Mesendoderm (in vitro differentiated cells): ENCODE data around the gene PDCD2L.

ENCODE experiments used
- DNase-seq: peaks from one replicate; pipeline ENCODE4 v3.0.0; 2013
- H2AK5ac ChIP-seq: 2 replicates; pipeline ENCODE4 v1.6.1; 2013; ENCODE audit warnings: low read length, inconsistent platforms
- H2BK120ac ChIP-seq: 2 replicates; pipeline ENCODE4 v1.6.1; 2013; ENCODE audit warnings: low read depth, mild to moderate bottlenecking, low read length, moderate library complexity, mixed read lengths
- H2BK15ac ChIP-seq: replicated peaks from 2 replicates; pipeline ENCODE4 v1.6.1; 2013; ENCODE audit warnings: low read depth, mild to moderate bottlenecking, moderate library complexity
- H2BK5ac ChIP-seq: 2 replicates; pipeline ENCODE4 v1.6.1; 2013; ENCODE audit warnings: low read length, inconsistent platforms
- H3K18ac ChIP-seq: 2 replicates; pipeline ENCODE4 v1.6.1; 2013; ENCODE audit warnings: mild to moderate bottlenecking, low read length, mixed read lengths
- H3K23ac ChIP-seq: one replicate; pipeline ENCODE4 v1.6.1; 2013; ENCODE audit warnings: low read length
- H3K27ac ChIP-seq: 2 replicates; pipeline ENCODE4 v1.5.1; 2013; ENCODE audit warnings: low read depth, mild to moderate bottlenecking, inconsistent platforms, low read length, moderate library complexity
- H3K27me3 ChIP-seq: 2 replicates; pipeline ENCODE4 v1.6.1; 2013; ENCODE audit warnings: low read length, control low read depth, mild to moderate bottlenecking, inconsistent platforms; ENCODE audit not compliant: insufficient read depth, poor library complexity
- H3K36me3 ChIP-seq: 2 replicates; pipeline ENCODE4 v1.6.1; 2013; ENCODE audit warnings: low read length, inconsistent platforms; ENCODE audit not compliant: control insufficient read depth, insufficient read depth
- H3K4ac ChIP-seq: one replicate; pipeline ENCODE4 v1.6.1; 2013; ENCODE audit warnings: low read depth, mild to moderate bottlenecking, low read length, moderate library complexity
- H3K4me1 ChIP-seq: 2 replicates; pipeline ENCODE4 v1.6.1; 2013; ENCODE audit warnings: low read depth, low read length, inconsistent platforms; ENCODE audit not compliant: control insufficient read depth
- H3K4me2 ChIP-seq: 2 replicates; pipeline ENCODE4 v1.6.1; 2013; ENCODE audit warnings: low read length
- H3K4me3 ChIP-seq: 2 replicates; pipeline ENCODE4 v1.5.1; 2013; ENCODE audit warnings: mild to moderate bottlenecking, low read length
- H3K56ac ChIP-seq: one replicate; pipeline ENCODE4 v1.6.1; 2013; ENCODE audit warnings: low read length
- H3K79me1 ChIP-seq: 2 replicates; pipeline ENCODE4 v1.6.1; 2013; ENCODE audit warnings: low read length, inconsistent platforms
- H3K79me2 ChIP-seq: 2 replicates; pipeline ENCODE4 v1.6.1; 2013; ENCODE audit warnings: mild to moderate bottlenecking, low read length; ENCODE audit not compliant: control insufficient read depth, insufficient read depth
- H3K9ac ChIP-seq: 2 replicates; pipeline ENCODE4 v1.6.1; 2013; ENCODE audit warnings: low read length, inconsistent platforms
- H4K5ac ChIP-seq: one replicate; pipeline ENCODE4 v1.6.1; 2013; ENCODE audit warnings: low read length
- H4K8ac ChIP-seq: one replicate; pipeline ENCODE4 v1.6.1; 2013; ENCODE audit warnings: low read depth, mild to moderate bottlenecking, control low read depth, low read length, moderate library complexity
- WGBS: extraction: QIAGEN DNeasy Blood & Tissue Kit; methylation state at CpG from one replicate; pipeline ENCODE4 v1.1.7; 2013; ENCODE audit warnings: low lambda C conversion rate, missing lambda C conversion rate; ENCODE audit not compliant: insufficient coverage; ENCODE audit errors: extremely low coverage; 5-methylcytosine and 5-hydroxymethylcytosine counted together

Gene PDCD2L

DNA sequence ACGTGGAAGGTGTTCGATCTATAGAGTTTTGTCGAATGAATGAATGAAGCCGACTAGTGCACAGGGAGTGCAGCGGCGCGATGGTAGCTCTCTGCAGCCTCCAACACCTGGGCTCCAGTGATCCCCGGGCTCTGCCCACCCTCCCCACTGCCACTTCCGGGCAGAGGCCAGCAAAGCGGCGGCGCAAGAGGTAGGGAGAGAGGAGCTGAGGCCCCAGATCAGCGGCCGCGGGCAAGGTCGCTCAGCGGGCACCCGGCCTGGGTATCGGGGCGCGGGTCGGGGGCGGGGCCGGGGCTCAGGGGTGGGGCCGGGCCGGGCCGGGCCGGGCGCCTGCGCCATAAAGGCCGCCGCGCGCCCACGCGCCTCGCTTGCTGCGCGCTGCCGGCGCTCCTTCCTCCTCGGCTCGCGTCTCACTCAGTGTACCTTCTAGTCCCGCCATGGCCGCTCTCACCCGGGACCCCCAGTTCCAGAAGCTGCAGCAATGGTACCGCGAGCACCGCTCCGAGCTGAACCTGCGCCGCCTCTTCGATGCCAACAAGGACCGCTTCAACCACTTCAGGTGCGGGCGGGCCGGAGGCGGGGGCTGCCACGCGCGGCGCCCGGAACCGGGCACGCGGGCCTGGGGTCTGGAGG lies 39.3 kb upstream of the PDCD2L start, which contains the start of gene GPI:
GPI (plus strand) TSS at position 367 of the 633 bp plus-strand sequence; CDS start at position 438, 71 bp downstream.
- H3K9ac ChIP-seq: peak within 1 kb of the TSS; percentile 91
- peaks cover 8% of the 10 kb centered on the region for H3K79me2 ChIP-seq
- H2AK5ac ChIP-seq: no peak within 1 kb of the TSS
- peak within 1 kb of the TSS; percentile 96 for H3K18ac ChIP-seq
- no peak within 1 kb of the TSS for H4K8ac ChIP-seq
- H2BK120ac ChIP-seq: no peak within 1 kb of the TSS
- peak within 1 kb of the TSS; percentile 93 for H3K56ac ChIP-seq
- peaks cover 4% of the 10 kb centered on the region for H3K36me3 ChIP-seq
- no peaks in the 10 kb centered on the region for H3K27me3 ChIP-seq
- H2BK15ac ChIP-seq: no peak within 1 kb of the TSS
- peaks cover 10% of the 10 kb centered on the region for H3K79me1 ChIP-seq
- H3K4me3 ChIP-seq: peak within 1 kb of the TSS; percentile 91
- peak within 1 kb of the TSS; percentile 87 for H3K4ac ChIP-seq
- WGBS: no CpG with 5 or more reads among the region's 67 CpGs
- DNase-seq: peak; percentile 45
- H4K5ac ChIP-seq: no peak within 1 kb of the TSS
- H2BK5ac ChIP-seq: no peak within 1 kb of the TSS
- H3K4me1 ChIP-seq: peaks cover 5% of the 10 kb centered on the region
- H3K4me2 ChIP-seq: peak within 1 kb of the TSS; percentile 88
- H3K27ac ChIP-seq: no peak within 1 kb of the TSS
- peak within 1 kb of the TSS; percentile 89 for H3K23ac ChIP-seq

- Histone ChIP-seq H3K18ac (peak overlapping the region; percentile 96), H3K4me2 (peak overlapping the region; percentile 88), H2BK5ac (no peak overlapping the region), H3K4me1 (peaks cover 5% of the 10 kb centered on the region), H3K27ac (no peak overlapping the region), H4K5ac (no peak overlapping the region), H3K4me3 (peak overlapping the region; percentile 91), H3K27me3 (no peaks in the 10 kb centered on the region), H3K79me2 (peaks cover 8% of the 10 kb centered on the region), H3K56ac (peak overlapping the region; percentile 93), H3K79me1 (peaks cover 10% of the 10 kb centered on the region), H3K9ac (peak overlapping the region; percentile 91), H4K8ac (no peak overlapping the region), H3K23ac (peak overlapping the region; percentile 89), H2AK5ac (no peak overlapping the region), H2BK15ac (no peak overlapping the region), H2BK120ac (no peak overlapping the region), H3K36me3 (peaks cover 7% of the 10 kb centered on the region), H3K4ac (peak overlapping the region; percentile 87)
- peak; percentile 51 for DNase-seq
- WGBS: no CpG with 5 or more reads among the region's 45 CpGs
These were observed 38.5 kb upstream of the PDCD2L start for GRCh38 chr19:34365463-34366401.

GRCh38 chr19:34366738-34367623 lies 37.2 kb upstream of the PDCD2L start:
- Histone ChIP-seq H3K56ac (no peak overlapping the region), H3K4me1 (peaks cover 5% of the 10 kb centered on the region), H3K27me3 (no peaks in the 10 kb centered on the region), H3K79me2 (peaks cover 8% of the 10 kb centered on the region), H3K27ac (no peak overlapping the region), H4K5ac (no peak overlapping the region), H2AK5ac (no peak overlapping the region), H4K8ac (no peak overlapping the region), H3K9ac (no peak overlapping the region), H2BK5ac (no peak overlapping the region), H3K18ac (no peak overlapping the region), H3K4ac (no peak overlapping the region), H3K36me3 (peaks cover 7% of the 10 kb centered on the region), H3K23ac (no peak overlapping the region), H2BK15ac (no peak overlapping the region), H3K4me2 (no peak overlapping the region), H3K79me1 (peaks cover 10% of the 10 kb centered on the region), H2BK120ac (no peak overlapping the region), H3K4me3 (no peak overlapping the region)
- no CpG with 5 or more reads among the region's 10 CpGs for WGBS
- no peak for DNase-seq

- H3K18ac ChIP-seq: no peak overlapping the region
- no peak overlapping the region for H3K9ac ChIP-seq
- no peaks in the 10 kb centered on the region for H3K27me3 ChIP-seq
- no peak overlapping the region for H3K56ac ChIP-seq
- H3K4me1 ChIP-seq: peaks cover 5% of the 10 kb centered on the region
- H3K4me2 ChIP-seq: no peak overlapping the region
- no peak overlapping the region for H2BK120ac ChIP-seq
- H3K27ac ChIP-seq: no peak overlapping the region
- no peak overlapping the region for H4K5ac ChIP-seq
- WGBS: no CpG with 5 or more reads among the region's 8 CpGs
- no peak overlapping the region for H3K23ac ChIP-seq
- peaks cover 7% of the 10 kb centered on the region for H3K36me3 ChIP-seq
- H2BK5ac ChIP-seq: no peak overlapping the region
- H3K4me3 ChIP-seq: no peak overlapping the region
- H4K8ac ChIP-seq: no peak overlapping the region
- no peak overlapping the region for H2AK5ac ChIP-seq
- H3K4ac ChIP-seq: no peak overlapping the region
- H2BK15ac ChIP-seq: no peak overlapping the region
- DNase-seq: no peak
- H3K79me2 ChIP-seq: peaks cover 8% of the 10 kb centered on the region
- peaks cover 10% of the 10 kb centered on the region for H3K79me1 ChIP-seq
These were observed 36.6 kb upstream of the PDCD2L start for GRCh38 chr19:34367624-34367957.

DNA sequence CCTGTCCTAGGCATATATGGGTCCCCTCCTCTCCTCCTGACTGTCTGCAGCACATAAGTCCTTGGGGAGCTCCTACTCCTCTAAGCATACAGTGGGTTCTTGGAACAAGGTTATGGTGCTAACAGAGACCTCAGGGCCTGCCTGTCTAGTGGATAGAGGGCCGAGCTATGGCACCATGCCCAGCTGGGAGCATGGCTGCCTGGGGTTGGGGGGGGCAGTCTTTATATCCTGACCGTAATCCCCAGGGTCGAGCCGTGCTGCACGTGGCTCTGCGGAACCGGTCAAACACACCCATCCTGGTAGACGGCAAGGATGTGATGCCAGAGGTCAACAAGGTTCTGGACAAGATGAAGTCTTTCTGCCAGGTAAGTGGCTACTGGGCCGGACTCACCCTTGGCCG lies 35.9 kb upstream of the PDCD2L start:
- H2BK5ac ChIP-seq: no peak overlapping the region
- no peak overlapping the region for H4K8ac ChIP-seq
- no peak overlapping the region for H3K56ac ChIP-seq
- H3K4me3 ChIP-seq: no peak overlapping the region
- peaks cover 8% of the 10 kb centered on the region for H3K79me2 ChIP-seq
- H3K27ac ChIP-seq: no peak overlapping the region
- no peak overlapping the region for H2BK120ac ChIP-seq
- H3K4me1 ChIP-seq: peaks cover 5% of the 10 kb centered on the region
- DNase-seq: no peak
- no peak overlapping the region for H3K4me2 ChIP-seq
- H3K23ac ChIP-seq: no peak overlapping the region
- H2AK5ac ChIP-seq: no peak overlapping the region
- no peak overlapping the region for H4K5ac ChIP-seq
- H3K18ac ChIP-seq: no peak overlapping the region
- peaks cover 7% of the 10 kb centered on the region for H3K36me3 ChIP-seq
- H3K4ac ChIP-seq: no peak overlapping the region
- H3K27me3 ChIP-seq: no peaks in the 10 kb centered on the region
- H2BK15ac ChIP-seq: no peak overlapping the region
- peaks cover 10% of the 10 kb centered on the region for H3K79me1 ChIP-seq
- H3K9ac ChIP-seq: no peak overlapping the region
- WGBS: no CpG with 5 or more reads among the region's 10 CpGs
